Fibroblast of pulmonary artery (primary cell): ENCODE measurements around the gene OTOG.

Source experiments
- DNase-seq: peaks from one replicate; pipeline ENCODE4 v3.0.0-alpha.2; 2010; ENCODE audit warnings: low read depth
- H3K4me3 ChIP-seq: replicated peaks from 2 replicates; pipeline ENCODE4 v1.5.1; 2011; ENCODE audit warnings: low read depth, mild to moderate bottlenecking, control low read depth, low read length, moderate library complexity
- CTCF ChIP-seq: IDR thresholded peaks from 2 replicates; pipeline ENCODE4 v1.5.1; 2011; ENCODE audit warnings: mild to moderate bottlenecking, control low read depth, low read length, inconsistent platforms; ENCODE audit errors: missing control alignments

OTOG gene

GRCh38 chr11:17588721-17589120 is 41.7 kb downstream of the OTOG start:
- no peak overlapping the region for H3K4me3 ChIP-seq
- TF ChIP-seq CTCF: no peak
- DNase-seq: no peak

DNA sequence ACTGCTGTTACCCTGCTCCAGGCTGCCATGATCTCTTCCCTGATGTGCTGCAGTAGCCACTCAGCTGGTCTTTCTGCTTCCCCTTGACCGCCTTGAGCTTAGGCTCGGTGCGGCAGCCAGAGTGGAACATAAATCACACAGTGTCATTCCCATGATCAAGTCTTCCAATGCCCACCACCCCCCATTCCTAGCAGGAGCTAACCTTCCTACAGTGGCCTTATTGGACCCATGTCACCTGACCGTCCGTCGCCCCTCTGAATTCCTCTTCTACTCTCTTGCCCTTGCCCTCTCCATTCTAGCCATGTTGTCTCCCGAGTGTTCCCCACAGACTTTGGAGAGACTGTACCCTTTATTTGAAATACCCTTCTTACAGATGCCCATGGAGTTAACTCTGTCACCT is 43.4 kb downstream of the OTOG start:
- H3K4me3 ChIP-seq: no peak overlapping the region
- no peak for DNase-seq
- TF ChIP-seq CTCF: no peak

GRCh38 chr11:17591293-17591692 is 44.2 kb downstream of the OTOG start:
- no peak overlapping the region for H3K4me3 ChIP-seq
- TF ChIP-seq CTCF: no peak
- DNase-seq: no peak

DNA sequence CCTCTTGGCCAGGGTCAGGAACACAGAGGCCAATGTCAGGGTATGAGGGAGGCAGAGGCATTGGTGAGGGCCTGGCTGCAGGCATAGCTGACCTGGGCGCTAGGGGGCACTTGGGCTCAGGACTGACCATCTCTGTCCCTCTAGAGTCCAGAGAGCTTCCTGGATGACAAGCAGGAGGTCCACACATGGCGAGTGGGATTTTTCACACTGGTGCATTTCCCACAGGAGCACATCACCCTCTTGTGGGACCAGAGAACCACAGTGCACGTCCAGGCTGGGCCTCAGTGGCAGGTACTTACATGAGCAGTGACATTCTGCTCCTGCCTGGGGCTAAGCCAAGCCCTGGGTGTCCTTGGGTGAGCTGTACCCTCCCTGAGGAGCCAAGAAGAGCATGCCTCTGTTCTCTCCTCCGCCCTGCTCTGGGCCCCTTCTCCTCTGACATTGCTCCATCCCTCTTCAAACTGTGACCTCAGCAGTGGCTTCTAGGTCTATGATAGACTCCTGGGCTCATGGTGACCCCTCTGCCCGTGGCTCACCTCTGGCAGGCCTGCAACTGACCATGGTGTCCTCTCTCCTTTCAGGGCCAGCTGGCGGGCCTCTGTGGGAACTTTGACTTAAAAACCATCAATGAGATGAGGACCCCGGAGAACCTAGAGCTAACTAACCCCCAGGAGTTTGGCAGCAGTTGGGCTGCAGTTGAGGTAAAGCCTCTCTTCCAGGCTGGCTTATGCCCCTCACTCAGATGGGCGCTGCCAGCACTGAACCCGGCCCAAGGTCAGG is 46.6 kb downstream of the OTOG start:
- DNase-seq: no peak

DNA sequence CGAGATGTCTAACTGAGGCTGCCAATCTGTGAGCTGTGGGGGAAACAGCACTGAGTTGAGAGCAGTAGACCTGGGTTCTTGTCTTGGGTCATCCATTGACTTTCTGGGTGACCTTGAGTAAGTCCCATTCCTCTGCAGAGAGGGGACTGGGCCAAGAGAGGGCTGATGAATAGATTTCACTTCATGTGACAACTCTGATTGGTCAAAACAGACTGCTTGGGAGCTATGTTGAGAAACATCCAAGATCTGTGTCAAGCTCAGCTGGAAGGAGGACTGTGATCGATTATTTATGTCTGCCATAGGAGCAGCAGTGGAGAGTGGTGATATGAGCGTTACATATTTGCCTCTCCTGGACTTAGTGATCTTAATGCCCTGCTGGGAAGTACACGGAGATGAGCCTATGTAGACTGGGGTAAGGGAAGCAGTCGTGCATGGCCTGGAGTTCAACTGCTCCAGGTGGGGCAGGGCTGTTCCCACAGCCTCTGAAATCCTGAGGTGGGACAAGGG is 47.7 kb downstream of the OTOG start:
- DNase-seq: no peak
- no peak overlapping the region for H3K4me3 ChIP-seq
- no peak for TF ChIP-seq CTCF

More for the DNA sequence above, 46.6 kb downstream of the OTOG start:
- no peak for TF ChIP-seq CTCF
- H3K4me3 ChIP-seq: no peak overlapping the region

DNA sequence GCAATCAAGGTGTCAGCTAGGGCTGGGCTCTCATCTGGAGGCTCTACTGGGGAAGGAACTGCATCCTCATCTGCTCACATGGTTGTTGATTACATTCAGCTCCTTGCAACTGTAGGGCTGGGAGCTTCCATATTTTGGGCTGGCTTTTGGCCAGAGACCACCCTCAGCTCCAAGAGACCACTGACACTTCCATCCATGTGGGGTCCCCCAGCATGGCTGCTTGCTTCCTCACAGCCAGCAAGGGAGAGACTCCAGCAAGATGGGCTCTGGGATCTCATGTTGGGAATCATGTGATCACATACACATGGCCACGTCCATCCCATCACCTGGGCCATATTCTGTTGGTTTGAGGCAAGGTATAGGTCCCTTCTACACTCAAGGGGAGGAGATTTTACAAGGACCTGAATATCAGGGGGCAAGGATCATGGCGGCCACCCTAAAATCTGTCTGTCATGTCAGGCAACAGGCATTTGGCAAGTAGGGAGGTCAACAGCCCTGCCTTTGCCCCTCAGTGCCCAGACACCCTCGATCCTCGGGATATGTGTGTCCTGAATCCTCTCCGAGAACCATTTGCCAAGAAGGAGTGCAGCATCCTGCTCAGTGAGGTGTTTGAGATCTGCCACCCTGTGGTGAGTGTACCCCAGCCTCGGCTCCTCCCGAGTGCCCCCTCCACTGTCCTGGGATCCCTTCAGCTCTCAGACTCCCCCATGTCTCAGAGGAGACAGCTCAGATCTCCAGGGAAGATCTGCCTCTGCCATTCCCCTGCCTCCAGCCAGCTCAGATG is 48.7 kb downstream of the OTOG start:
- no peak overlapping the region for H3K4me3 ChIP-seq
- no peak for TF ChIP-seq CTCF
- no peak for DNase-seq
